PC-9 (cell line): ENCODE data around the gene MAML3.

Source experiments
- EZH2 ChIP-seq: fragments of 200-600 bp; sonication (generic); IDR thresholded peaks from 2 replicates; pipeline ENCODE4 v1.8.0; 2017; ENCODE audit warnings: antibody characterized with exemption, low read depth
- TF ChIP-seq, protein P1 (sequence below): fragments of 200-600 bp; sonication (generic); conservative IDR thresholded peaks from 2 replicates; pipeline ENCODE4 v1.6.1; 2017; ENCODE audit warnings: mixed run types, antibody characterized with exemption, mild to moderate bottlenecking, moderate library complexity

DNA sequence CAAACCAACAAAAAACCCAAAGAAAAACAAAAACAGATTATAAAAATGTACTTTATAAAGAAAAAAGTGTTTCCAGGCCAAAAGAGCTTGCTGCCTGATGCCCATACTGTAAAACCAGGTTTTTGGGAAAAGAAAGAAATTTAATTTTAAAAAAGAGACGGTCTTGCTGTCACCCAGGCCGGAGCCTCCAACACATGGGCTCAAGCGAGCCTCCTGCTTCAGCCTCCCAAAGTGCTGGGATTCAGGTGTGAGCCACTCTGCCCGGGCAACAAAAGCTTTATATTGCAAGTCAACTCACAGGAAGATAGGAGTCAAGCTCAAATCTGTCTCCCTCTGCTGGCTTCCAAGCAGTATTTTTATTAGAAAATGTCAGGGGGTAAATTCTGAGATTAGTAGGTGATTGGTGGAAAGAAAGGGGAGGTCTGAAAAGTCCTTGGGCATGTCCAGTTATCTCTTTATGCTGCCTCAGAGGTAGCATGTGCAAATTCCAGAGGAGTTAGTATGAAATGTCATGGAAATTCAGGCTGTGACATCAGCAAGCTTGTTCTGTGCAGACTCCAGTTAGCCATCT is 449.0 kb downstream of the MAML3 start:
- TF ChIP-seq, protein P1, sequence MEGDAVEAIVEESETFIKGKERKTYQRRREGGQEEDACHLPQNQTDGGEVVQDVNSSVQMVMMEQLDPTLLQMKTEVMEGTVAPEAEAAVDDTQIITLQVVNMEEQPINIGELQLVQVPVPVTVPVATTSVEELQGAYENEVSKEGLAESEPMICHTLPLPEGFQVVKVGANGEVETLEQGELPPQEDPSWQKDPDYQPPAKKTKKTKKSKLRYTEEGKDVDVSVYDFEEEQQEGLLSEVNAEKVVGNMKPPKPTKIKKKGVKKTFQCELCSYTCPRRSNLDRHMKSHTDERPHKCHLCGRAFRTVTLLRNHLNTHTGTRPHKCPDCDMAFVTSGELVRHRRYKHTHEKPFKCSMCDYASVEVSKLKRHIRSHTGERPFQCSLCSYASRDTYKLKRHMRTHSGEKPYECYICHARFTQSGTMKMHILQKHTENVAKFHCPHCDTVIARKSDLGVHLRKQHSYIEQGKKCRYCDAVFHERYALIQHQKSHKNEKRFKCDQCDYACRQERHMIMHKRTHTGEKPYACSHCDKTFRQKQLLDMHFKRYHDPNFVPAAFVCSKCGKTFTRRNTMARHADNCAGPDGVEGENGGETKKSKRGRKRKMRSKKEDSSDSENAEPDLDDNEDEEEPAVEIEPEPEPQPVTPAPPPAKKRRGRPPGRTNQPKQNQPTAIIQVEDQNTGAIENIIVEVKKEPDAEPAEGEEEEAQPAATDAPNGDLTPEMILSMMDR: no peak
- no peak for TF ChIP-seq EZH2
